Caco-2 (cell line): ENCODE results near the gene RTN1. TPM values are rescaled to one million over a fixed set of nuclear protein-coding genes. Genes with fewer than 3 reads are reported as not detected.

ENCODE experiments used
- BruUV-seq: library from RNA; stranded (reverse); fragments of 400-500 nt; replicated peaks from 2 replicates; lab custom pipeline; 2021; lab: Mats Ljungman, UMichigan
- CTCF ChIA-PET: fragments of 300-600 bp; sonication (Branson Sonifier 250); formaldehyde crosslinking; loops from one replicate; lab custom pipeline; 2022; ENCODE audit warnings: antibody characterized with exemption; lab: Charles Lee
- POLR2A ChIA-PET: fragments of 300-600 bp; sonication (Branson Sonifier 250); formaldehyde crosslinking; loops from one replicate; lab custom pipeline; 2022; ENCODE audit warnings: antibody characterized with exemption; lab: Charles Lee
- DNase-seq, 2 experiments: peaks; one replicate each; pipeline versions ENCODE4 v3.0.0 to v3.0.0-alpha.2; 2020 to 2022
- H3K27me3 ChIP-seq: replicated peaks from 2 replicates; pipeline ENCODE4 v1.6.0; 2011; ENCODE audit warnings: low read length; ENCODE audit not compliant: control insufficient read depth, insufficient read depth
- H3K36me3 ChIP-seq: 2 replicates; pipeline ENCODE4 v1.5.1; 2011; ENCODE audit warnings: low read length; ENCODE audit not compliant: control insufficient read depth, insufficient read depth
- H3K4me1 ChIP-seq: fragments of 250-450 bp; sonication (Bioruptor Pico); 2 replicates; pipeline ENCODE4 v1.5.1; 2020; ENCODE audit warnings: mild to moderate bottlenecking
- H3K4me3 ChIP-seq: 2 replicates; pipeline ENCODE4 v1.5.1; 2011; ENCODE audit warnings: low read depth, mild to moderate bottlenecking, control low read depth, low read length
- H3K9me3 ChIP-seq: fragments of 250-450 bp; sonication (Bioruptor Pico); 2 replicates; pipeline ENCODE4 v1.5.1; 2020; ENCODE audit warnings: mild to moderate bottlenecking, moderate library complexity
- H3K27ac Mint-ChIP-seq: one replicate; pipeline ENCODE4 v1.8.0; 2022; ENCODE audit warnings: mixed read lengths; ENCODE audit not compliant: unreplicated experiment
- H3K27me3 Mint-ChIP-seq: one replicate; pipeline ENCODE4 v1.8.0; 2022; ENCODE audit warnings: mixed read lengths; ENCODE audit not compliant: insufficient read depth, unreplicated experiment
- H3K36me3 Mint-ChIP-seq: one replicate; pipeline ENCODE4 v1.8.0; 2022; ENCODE audit warnings: mild to moderate bottlenecking, mixed read lengths; ENCODE audit not compliant: insufficient read depth, unreplicated experiment
- H3K4me1 Mint-ChIP-seq: one replicate; pipeline ENCODE4 v1.8.0; 2022; ENCODE audit warnings: low read depth, mixed read lengths; ENCODE audit not compliant: unreplicated experiment
- H3K4me3 Mint-ChIP-seq: one replicate; pipeline ENCODE4 v1.8.0; 2022; ENCODE audit warnings: mild to moderate bottlenecking, moderate library complexity, mixed read lengths; ENCODE audit not compliant: unreplicated experiment
- H3K9me3 Mint-ChIP-seq: one replicate; pipeline ENCODE4 v1.8.0; 2022; ENCODE audit warnings: mixed read lengths; ENCODE audit not compliant: unreplicated experiment
- CTCF ChIP-seq, 2 experiments: fragments of 200-600 bp in 1 of 2; IDR thresholded peaks; 1 replicate in 1 of 2; 2 replicates in 1 of 2; pipeline versions ENCODE4 v1.5.1 to v1.8.0; 2011 to 2022; ENCODE audit warnings: antibody characterized with exemption in 1 of 2, control low read depth in 1 of 2, inconsistent platforms in 1 of 2, low read depth in 1 of 2, low read length in 1 of 2, mild to moderate bottlenecking in 1 of 2, moderate library complexity in 1 of 2; ENCODE audit not compliant: insufficient read depth in 1 of 2, severe bottlenecking in 1 of 2, unreplicated experiment in 1 of 2
- intact Hi-C: fragments of 100-400 bp; cut with micrococcal nuclease; formaldehyde crosslinking; loops from one replicate; pipeline ENCODE4 v1.10.0; 2022; ENCODE audit not compliant: unreplicated experiment
- total RNA-seq: library from RNA; stranded (reverse); gene quantifications from 2 replicates; pipeline ENCODE4 v1.2.3, GENCODE V29; 2022

RTN1 gene
- total RNA-seq, 1 experiment from 2014 or later: 0.25 TPM

GRCh38 chr14:59830338-59830734 lies 40.2 kb downstream of the RTN1 start:
- no peaks in the 10 kb centered on the region for H3K9me3 ChIP-seq
- intact Hi-C loops: no loop called here
- Mint-ChIP-seq H3K4me3 (no peak overlapping the region), H3K27me3 (peaks cover 6% of the 10 kb centered on the region), H3K4me1 (no peaks in the 10 kb centered on the region), H3K36me3 (no peaks in the 10 kb centered on the region), H3K27ac (no peak overlapping the region), H3K9me3 (no peaks in the 10 kb centered on the region)
- ChIA-PET CTCF (no interaction called here), POLR2A (no interaction called here)
- BruUV-seq: no TSS peak
- H3K4me3 ChIP-seq: no peak overlapping the region
- no peaks in the 10 kb centered on the region for H3K4me1 ChIP-seq
- no peaks in the 10 kb centered on the region for H3K27me3 ChIP-seq
- no peak for TF ChIP-seq CTCF (IDR thresholded peaks at IDR 0.05; ENCODE audit: insufficient read depth in 1 of 2, low read depth in 1 of 2, low read length in 1 of 2, severe bottlenecking in 1 of 2, unreplicated experiment in 1 of 2)
- DNase-seq: no peak
- H3K36me3 ChIP-seq: no peaks in the 10 kb centered on the region

- Histone ChIP-seq H3K27me3 (no peaks in the 10 kb centered on the region), H3K4me1 (no peaks in the 10 kb centered on the region), H3K9me3 (no peaks in the 10 kb centered on the region), H3K4me3 (no peak overlapping the region), H3K36me3 (no peaks in the 10 kb centered on the region)
- H3K9me3 Mint-ChIP-seq: no peaks in the 10 kb centered on the region
- no peak for DNase-seq
- TF ChIP-seq CTCF (IDR thresholded peaks at IDR 0.05; ENCODE audit: insufficient read depth in 1 of 2, low read depth in 1 of 2, low read length in 1 of 2, severe bottlenecking in 1 of 2, unreplicated experiment in 1 of 2): no peak
- H3K27ac Mint-ChIP-seq: no peak overlapping the region
- no peaks in the 10 kb centered on the region for H3K4me1 Mint-ChIP-seq
- peaks cover 3% of the 10 kb centered on the region for H3K27me3 Mint-ChIP-seq
- H3K36me3 Mint-ChIP-seq: no peaks in the 10 kb centered on the region
- CTCF ChIA-PET: no interaction called here
- POLR2A ChIA-PET: no interaction called here
- BruUV-seq: no TSS peak
- intact Hi-C loops: no loop called here
- no peak overlapping the region for H3K4me3 Mint-ChIP-seq
Observed at GRCh38 chr14:59829469-59830337, 40.9 kb downstream of the RTN1 start.

- CTCF ChIA-PET: no interaction called here
- no peak for DNase-seq
Observed at GRCh38 chr14:59828276-59828675, 42.3 kb downstream of the RTN1 start.

More at GRCh38 chr14:59828276-59828675, 42.3 kb downstream of the RTN1 start:
- Histone ChIP-seq H3K36me3 (no peaks in the 10 kb centered on the region), H3K9me3 (no peaks in the 10 kb centered on the region), H3K27me3 (no peaks in the 10 kb centered on the region), H3K4me1 (no peaks in the 10 kb centered on the region), H3K4me3 (no peak overlapping the region)
- Mint-ChIP-seq H3K27ac (no peak overlapping the region), H3K9me3 (no peaks in the 10 kb centered on the region), H3K4me1 (no peaks in the 10 kb centered on the region), H3K36me3 (no peaks in the 10 kb centered on the region), H3K4me3 (no peak overlapping the region), H3K27me3 (peaks cover 3% of the 10 kb centered on the region)
- TF ChIP-seq CTCF (IDR thresholded peaks at IDR 0.05; ENCODE audit: insufficient read depth in 1 of 2, low read depth in 1 of 2, low read length in 1 of 2, severe bottlenecking in 1 of 2, unreplicated experiment in 1 of 2): no peak
- POLR2A ChIA-PET: no interaction called here
- intact Hi-C loops: no loop called here
- BruUV-seq: no TSS peak
